ENCODE data around the gene BFSP1.

The BFSP1 gene

DNA sequence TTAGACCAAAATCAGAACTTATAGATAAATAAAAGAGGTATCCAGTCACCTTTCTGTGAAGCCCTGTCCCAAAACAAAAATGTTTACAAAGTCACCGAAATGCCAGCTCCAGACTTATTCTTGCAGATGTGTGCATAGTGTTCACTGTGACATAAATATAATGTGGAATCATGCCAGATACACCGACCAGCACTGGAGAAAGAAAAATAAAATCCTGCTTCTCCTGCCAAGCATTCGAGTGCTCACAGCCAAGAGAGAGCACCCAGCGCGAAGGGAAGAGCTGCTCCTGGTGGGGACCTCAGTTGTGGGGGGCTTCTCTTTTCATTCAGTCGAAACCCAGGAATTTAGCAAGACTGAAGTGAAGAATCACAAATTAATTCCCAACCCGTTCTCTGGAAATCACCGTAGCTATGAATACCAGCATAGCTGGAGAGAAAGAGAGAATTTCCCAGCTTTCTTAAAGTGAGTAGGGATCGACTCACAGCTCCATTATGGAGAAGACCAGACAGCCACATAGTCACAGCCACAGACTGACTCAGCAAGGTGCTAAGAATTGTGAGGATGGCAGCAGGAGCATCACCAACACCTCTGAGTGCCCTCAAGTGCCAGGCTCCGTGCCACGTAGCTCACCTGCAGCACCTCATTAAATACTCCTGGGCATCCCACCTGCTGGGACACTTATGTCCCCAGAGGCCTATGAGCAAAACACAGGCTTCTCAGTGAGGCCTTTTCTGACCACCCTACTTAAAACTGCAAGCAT lies 33.2 kb downstream of the BFSP1 start:
- no peaks in the 10 kb centered on the region for H3K36me3 ChIP-seq (ENCODE audit: control insufficient read depth, insufficient read depth, low read length)
- no peaks in the 10 kb centered on the region for H3K79me2 ChIP-seq
- no peak overlapping the region for H2AFZ ChIP-seq
- H3K4me1 ChIP-seq, result no peaks in the 10 kb centered on the region
- no peak overlapping the region for H3K4me2 ChIP-seq (ENCODE audit: low read length)
- no peak overlapping the region for H3K9ac ChIP-seq
- H3K4me3 ChIP-seq (ENCODE audit: low read depth, low read length), result no peak overlapping the region
- no peaks in the 10 kb centered on the region for H3K9me3 ChIP-seq (ENCODE audit: control insufficient read depth, low read length)
- no peak for TF ChIP-seq CTCF (IDR thresholded peaks at IDR 0.05)
- no peak overlapping the region for H3K27ac ChIP-seq
- H3K27me3 ChIP-seq (ENCODE audit: control insufficient read depth, insufficient read depth, low read length), result no peaks in the 10 kb centered on the region

- no peaks in the 10 kb centered on the region for H3K36me3 ChIP-seq (ENCODE audit: control insufficient read depth, insufficient read depth, low read length)
- no peaks in the 10 kb centered on the region for H3K9me3 ChIP-seq (ENCODE audit: control insufficient read depth, low read length)
- TF ChIP-seq CTCF (IDR thresholded peaks at IDR 0.05), result no peak
- no peak overlapping the region for H3K9ac ChIP-seq
- H2AFZ ChIP-seq, result no peak overlapping the region
- H3K27me3 ChIP-seq (ENCODE audit: control insufficient read depth, insufficient read depth, low read length), result no peaks in the 10 kb centered on the region
- H3K4me3 ChIP-seq (ENCODE audit: low read depth, low read length), result no peak overlapping the region
- H3K4me1 ChIP-seq, result no peaks in the 10 kb centered on the region
- no peak overlapping the region for H3K4me2 ChIP-seq (ENCODE audit: low read length)
- H3K79me2 ChIP-seq, result no peaks in the 10 kb centered on the region
- H3K27ac ChIP-seq, result no peak overlapping the region
Measured at GRCh38 chr20:17495826-17496225, 35.4 kb downstream of the BFSP1 start.

DNA sequence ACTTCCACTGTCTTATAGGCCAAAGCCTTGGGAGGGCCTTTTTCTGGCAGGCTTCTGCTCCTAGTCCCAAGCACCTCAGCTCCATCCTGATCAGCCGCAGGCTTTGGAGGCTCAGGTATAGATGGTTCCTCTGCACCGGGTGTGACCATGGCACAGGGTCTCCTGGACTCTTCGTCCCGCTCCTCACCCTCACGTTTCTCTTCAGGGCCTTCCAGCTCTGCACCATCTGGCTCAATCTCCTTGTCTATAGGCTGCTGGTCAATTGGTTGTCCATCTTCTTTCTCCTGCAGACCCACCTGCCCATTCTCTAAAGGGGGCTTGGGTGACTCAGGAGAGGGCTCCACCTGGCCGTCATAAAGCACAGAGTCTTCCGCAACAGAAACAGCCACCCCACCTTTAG lies 37.0 kb downstream of the BFSP1 start:
- no peaks in the 10 kb centered on the region for H3K9me3 ChIP-seq (ENCODE audit: control insufficient read depth, low read length)
- no peaks in the 10 kb centered on the region for H3K79me2 ChIP-seq
- no peak overlapping the region for H2AFZ ChIP-seq
- no peak overlapping the region for H3K4me3 ChIP-seq (ENCODE audit: low read depth, low read length)
- no peaks in the 10 kb centered on the region for H3K27me3 ChIP-seq (ENCODE audit: control insufficient read depth, insufficient read depth, low read length)
- no peaks in the 10 kb centered on the region for H3K36me3 ChIP-seq (ENCODE audit: control insufficient read depth, insufficient read depth, low read length)
- H3K4me2 ChIP-seq (ENCODE audit: low read length), result no peak overlapping the region
- no peak overlapping the region for H3K9ac ChIP-seq
- H3K4me1 ChIP-seq, result no peaks in the 10 kb centered on the region
- no peak for TF ChIP-seq CTCF (IDR thresholded peaks at IDR 0.05)
- no peak overlapping the region for H3K27ac ChIP-seq

DNA sequence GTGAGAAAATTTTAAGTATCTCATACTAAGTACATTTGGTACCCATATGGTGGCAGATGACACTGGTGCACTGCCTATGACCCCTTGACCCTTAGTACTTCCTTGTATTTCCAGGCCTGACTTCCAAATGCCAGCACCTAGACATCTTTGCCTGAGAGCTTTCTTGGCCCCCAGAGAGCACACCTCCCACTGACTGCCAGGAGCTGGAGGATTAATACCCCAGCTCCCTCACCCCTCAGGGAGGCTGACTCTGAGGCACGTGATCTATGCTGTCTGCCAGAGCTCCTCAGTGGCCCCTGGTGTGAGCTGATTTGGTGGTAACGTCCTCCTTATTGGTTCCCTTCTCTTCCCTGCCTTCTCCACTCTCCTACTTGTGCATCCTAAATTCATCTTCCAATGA lies 38.0 kb downstream of the BFSP1 start:
- H3K4me3 ChIP-seq (ENCODE audit: low read depth, low read length), result no peak overlapping the region
- no peaks in the 10 kb centered on the region for H3K36me3 ChIP-seq (ENCODE audit: control insufficient read depth, insufficient read depth, low read length)
- no peak for TF ChIP-seq CTCF (IDR thresholded peaks at IDR 0.05)
- H3K9ac ChIP-seq, result no peak overlapping the region
- H3K79me2 ChIP-seq, result no peaks in the 10 kb centered on the region
- H3K4me2 ChIP-seq (ENCODE audit: low read length), result no peak overlapping the region
- no peak overlapping the region for H2AFZ ChIP-seq
- H3K27ac ChIP-seq, result no peak overlapping the region
- H3K27me3 ChIP-seq (ENCODE audit: control insufficient read depth, insufficient read depth, low read length), result no peaks in the 10 kb centered on the region
- no peaks in the 10 kb centered on the region for H3K9me3 ChIP-seq (ENCODE audit: control insufficient read depth, low read length)
- no peaks in the 10 kb centered on the region for H3K4me1 ChIP-seq

DNA sequence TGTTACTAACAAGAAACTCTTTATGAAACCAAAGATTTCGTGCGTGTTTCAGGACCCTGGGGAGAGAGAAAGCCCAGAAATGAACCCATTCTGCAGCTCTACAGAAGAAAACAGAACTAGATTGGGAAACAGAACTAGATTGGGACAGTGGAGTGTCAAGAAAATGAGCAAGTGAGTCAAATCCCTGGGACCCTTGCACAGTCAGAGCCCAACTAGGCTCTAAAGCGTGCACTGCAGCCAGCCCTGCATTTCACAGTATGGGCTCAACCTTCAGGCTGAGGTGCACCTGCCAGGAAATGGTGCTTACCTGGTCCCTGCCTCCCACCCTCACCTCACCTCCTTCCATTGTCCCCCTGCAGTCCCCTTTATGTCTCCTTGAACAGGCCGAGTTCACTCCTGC lies 39.7 kb downstream of the BFSP1 start:
- no peak overlapping the region for H3K9ac ChIP-seq
- no peaks in the 10 kb centered on the region for H3K27me3 ChIP-seq (ENCODE audit: control insufficient read depth, insufficient read depth, low read length)
- TF ChIP-seq CTCF (IDR thresholded peaks at IDR 0.05), result no peak
- no peaks in the 10 kb centered on the region for H3K9me3 ChIP-seq (ENCODE audit: control insufficient read depth, low read length)
- no peaks in the 10 kb centered on the region for H3K4me1 ChIP-seq
- H3K4me3 ChIP-seq (ENCODE audit: low read depth, low read length), result no peak overlapping the region
- H2AFZ ChIP-seq, result no peak overlapping the region
- H3K36me3 ChIP-seq (ENCODE audit: control insufficient read depth, insufficient read depth, low read length), result no peaks in the 10 kb centered on the region
- no peak overlapping the region for H3K4me2 ChIP-seq (ENCODE audit: low read length)
- H3K79me2 ChIP-seq, result no peaks in the 10 kb centered on the region
- no peak overlapping the region for H3K27ac ChIP-seq
